GM21515 (cell line): Measurements from ENCODE around the gene CRCP.
"Not testable (repeated sequence)": the region's sequence is repeated elsewhere in the genome, so short reads cannot be mapped to it uniquely, and the experiment has no call there.

Experiments
- ATAC-seq: cut with Tn5 transposase; IDR thresholded peaks from one replicate; pipeline ENCODE4 v1.9.1; 2021; ENCODE audit not compliant: unreplicated experiment

The CRCP gene

DNA sequence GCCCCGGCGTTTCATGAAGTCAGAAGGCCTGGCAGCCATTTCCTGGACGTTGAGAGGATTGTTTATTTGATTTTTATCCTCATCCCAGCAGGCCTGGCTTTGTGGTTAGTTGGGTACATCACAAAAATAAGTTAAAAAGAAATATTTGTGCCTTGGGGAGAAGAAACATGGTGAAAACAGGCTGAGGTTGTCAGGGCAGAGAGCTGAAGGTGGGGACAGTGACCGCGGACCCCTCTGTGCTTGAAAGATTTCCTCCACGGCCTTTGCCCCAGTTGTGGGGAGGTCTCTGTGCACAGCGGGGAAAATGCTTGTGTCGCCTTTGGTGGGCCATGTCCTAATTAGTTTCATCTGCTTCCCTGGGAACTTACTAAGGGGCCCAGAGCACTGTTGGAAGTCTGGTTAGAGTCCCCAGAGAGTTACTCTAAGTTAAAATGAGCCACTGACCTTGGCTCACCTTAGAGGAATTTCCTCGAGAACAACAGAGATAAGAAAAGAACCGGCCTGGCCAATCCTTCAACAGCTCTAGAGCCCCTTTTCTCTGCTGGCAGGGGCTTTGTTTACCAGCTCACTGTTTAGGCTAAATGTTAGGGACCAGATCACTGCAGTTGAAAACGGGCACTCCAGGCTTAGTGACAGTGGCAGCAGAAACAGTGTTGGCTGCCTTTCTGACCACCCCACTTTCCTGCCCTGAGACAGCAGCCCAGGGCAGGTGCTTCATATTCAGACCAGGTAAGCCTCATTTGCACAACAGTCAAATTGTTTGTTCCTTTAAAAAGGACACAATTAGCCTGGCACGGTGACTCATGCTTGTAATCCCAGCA lies 37.9 kb downstream of the CRCP start:
- no peak for ATAC-seq

DNA sequence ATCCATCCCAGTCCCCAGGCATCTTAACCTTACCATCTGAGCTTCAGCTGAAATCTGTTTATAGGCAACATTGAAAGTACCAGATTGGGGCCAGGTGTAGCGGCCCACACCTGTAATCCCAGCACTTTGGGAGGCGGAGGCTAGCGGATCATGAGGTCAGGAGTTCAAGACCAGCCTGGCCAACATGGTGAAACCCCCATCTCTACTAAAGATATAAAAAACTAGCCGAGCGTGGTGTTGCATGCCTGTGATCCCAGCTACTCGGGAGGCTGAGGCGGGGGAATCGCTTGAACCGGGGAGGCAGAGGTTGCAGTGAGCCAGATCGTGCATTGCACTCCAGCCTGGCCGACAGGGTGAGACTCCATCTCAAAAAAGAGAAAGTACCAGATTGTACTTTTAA lies 39.0 kb downstream of the CRCP start:
- no peak for ATAC-seq

DNA sequence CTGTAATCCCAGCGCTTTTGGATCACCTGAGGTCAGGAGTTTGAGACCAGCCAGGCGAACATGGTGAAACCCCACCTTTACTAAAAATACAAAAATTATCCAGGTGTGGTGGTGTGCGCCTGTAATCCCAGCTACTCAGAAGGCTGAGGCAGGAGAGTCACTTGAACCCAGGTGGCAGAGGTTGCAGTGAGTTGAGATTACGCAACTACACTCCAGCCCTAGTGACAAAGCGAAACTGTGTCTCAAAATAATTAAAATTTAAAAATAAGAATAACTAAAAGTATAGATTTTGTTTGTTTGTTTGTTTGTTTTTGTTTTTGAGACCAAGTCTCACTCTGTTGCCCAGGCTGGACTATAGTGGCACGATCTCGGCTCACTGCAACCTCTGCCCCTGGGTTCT lies 41.4 kb downstream of the CRCP start:
- ATAC-seq, result not testable (repeated sequence)

DNA sequence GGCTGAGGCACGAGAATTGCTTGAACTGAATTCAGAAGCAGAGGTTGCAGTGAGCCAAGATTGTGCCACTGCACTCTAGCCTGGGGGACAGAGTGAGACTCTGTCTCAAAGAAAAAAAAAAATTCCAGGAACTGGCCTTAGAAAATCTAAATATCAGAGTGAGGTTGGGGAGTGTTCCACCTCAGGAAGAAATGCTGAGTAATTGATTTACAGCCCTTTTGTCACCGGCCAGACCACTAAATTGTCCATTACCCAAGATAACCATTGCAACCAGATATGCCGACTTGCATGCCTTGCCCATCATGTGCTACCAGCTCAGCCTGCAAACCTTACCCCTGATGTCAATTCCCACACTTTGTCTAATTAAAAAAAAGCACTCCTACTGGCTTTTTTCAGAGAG lies 42.4 kb downstream of the CRCP start:
- ATAC-seq, result no peak

DNA sequence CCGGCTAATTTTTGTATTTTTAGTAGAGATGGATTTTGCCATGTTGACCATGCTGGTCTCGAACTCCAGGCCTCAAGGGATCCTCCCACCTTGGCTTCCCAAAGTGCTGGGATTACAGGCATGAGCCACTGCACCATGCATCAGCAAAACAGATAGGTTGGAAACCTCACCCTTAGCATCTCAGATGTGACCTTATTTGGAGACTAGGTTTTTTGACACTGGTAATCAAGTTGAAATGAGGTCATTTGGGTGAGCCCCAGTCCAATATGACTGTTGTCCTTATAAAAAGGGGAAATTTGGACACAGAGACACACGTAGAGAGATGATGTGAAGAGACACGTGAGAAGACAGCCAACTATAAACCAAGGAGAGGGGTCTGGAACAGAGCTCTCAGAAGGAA lies 48.0 kb downstream of the CRCP start:
- no peak for ATAC-seq

DNA sequence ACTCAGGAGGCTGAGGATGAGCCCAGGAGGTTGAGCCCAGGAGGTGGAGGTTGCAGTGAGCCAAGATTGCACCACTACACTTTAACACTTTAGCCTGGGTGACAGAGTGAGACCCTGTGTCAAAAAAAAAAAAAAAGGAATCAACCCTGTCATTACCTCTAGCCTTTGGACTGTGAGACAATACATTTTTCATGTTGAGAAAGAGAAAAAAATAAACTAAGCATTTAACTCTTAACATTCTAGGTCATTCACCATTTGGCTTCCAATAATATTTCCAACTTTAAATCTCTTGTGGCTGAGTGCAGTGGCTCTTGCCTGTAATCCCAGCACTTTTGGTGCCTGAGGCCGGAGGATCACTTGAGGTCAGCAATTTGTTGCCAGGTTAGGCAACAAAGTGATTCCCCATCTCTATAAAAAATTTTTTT lies 48.6 kb downstream of the CRCP start:
- no peak for ATAC-seq

DNA sequence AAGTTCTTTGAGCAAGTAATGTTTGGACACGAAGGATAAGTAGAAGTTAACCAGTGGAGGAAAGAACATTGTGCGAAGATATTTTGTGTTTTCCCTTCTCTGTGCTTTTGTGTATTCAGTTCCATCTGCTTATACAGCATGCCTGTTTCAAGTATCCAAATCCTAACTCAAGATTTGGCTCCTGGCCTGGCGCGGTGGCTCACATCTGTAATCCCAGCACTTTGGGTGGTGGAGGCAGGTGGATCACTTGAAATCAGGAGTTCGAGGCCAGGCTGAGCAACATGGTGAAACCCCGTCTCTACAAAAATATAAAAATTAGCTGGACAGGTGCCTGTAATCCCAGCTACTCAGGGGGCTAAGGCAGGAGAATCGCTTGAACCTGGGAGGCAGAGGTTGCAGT lies 49.7 kb downstream of the CRCP start:
- no peak for ATAC-seq

DNA sequence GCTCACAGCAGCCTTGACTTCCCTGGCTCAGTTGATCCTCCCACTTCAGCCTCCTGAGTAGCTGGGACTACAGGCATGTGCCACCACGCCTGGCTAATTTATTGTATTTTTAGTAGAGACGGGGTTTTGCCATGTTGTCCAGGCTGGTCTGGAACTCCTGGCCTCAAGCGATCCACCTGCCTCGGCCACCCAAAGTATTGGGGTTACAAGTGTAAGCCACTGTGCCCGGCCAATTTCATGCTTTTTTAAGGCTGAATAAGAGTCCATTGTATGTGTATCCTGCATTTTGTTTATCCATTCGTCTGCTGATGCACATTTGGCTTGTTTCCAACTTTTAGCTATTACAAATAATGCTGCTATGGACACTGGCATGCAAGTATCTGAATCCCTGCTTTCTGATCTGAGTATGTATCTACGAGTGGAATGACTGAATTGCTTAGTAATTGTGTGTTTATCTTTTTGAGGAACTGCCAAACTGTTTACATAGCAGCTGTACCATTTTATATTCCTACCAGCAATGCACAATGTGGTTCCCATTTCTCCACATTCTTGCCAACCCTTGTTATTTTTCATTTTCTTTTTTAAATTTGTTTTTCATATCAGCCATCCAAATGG lies 53.2 kb downstream of the CRCP start:
- no peak for ATAC-seq

DNA sequence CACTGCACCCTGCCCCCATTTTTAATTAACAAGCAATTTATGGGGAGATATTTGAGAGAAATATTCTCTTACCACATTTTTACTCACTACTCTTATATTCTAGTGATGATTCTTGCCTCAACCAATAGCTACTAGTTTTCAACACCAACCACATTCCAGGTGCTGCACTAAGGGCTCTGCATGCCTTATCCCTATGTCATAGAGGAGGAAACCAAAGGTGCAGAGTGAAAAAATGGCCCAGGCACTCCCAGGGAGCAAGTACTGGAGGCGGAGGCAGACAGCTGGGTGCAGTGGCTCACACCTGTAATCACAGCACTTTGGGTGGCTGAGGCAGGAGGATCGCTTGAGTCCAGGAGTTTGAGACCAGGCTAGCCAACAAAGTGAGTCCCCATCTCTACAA lies 55.0 kb downstream of the CRCP start:
- ATAC-seq, result no peak

DNA sequence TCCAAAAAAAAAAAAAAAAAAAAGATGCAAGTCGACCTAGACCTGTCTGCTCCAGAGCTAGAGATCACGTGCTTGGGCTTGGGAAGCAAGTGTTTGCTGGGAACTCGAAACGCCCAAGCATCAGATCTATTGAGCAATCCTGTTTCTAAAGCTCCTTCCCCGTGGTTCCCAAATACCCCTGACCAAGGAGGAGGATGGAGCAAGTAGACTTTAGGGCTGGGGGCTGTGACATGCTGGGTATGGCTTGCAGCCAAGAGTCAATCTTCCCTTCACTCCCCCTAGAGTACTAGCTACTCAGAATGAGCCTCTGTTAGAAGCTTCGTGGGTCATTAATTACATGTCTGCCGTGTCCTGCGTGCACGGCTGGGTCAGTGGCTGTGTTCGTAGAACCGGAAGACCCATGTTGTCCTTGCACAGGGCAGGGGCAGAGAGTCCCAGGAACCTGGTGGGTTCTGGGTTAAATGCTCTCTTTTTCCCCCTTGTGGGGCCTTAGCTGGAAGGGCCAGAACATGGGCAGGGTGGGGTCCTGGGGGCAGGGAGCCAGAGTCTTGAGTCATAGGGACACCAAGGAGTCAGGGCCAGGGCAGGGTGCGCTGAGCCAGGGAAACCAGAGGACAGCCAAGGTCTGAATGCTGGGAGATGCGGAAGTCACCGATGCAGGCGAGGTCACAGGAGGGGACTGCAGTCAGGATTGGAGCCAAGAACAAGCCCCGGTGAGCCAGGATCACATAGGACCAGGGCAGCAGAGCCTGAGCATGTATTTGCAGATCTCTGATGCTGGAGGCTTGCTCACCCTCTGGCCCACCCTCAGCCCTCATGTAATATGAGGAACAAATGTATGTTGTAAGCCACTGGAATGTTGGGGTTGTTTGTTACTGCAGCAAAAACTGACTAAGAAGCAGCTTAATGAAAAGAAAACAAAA lies 55.9 kb downstream of the CRCP start:
- ATAC-seq, result no peak

DNA sequence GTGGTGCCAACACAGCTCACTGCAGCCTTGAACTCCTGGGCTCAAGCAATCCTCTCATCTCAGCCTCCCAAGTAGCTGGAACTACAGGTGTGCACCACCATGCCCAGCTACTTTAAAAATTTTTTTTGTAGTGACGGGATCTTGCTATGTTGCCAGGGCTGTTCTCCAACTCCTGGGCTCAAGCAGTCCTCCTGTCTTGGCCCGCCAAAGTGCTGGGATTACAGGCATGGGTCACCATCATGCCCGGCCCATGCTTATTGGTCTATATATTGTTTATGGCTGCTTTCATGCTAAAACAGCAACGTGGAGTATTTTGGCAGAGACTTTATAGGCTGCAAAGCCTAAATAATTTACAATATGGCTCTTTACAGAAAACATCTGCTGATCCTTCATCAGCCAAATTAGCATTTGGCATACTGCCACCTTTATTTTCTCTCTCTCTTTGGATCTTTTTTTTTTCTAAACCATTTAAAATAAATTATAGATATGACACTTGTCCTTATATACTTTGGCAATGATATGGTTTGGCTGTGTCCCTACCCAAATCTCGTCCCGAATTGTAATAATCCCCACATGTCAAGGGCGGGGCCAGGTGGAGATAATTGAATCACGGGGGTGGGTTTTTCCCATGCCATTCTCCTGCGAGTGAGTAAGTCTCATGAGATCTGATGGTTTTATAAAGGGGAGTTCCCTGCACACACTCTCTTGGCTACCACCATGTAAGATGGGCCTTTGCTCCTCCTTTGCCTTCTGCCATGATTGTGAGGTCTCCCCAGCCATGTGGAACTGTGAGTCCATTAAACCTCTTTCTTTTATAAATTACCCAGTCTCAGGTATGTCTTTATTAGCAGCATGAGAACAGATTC lies 58.1 kb downstream of the CRCP start:
- not testable (repeated sequence) for ATAC-seq

DNA sequence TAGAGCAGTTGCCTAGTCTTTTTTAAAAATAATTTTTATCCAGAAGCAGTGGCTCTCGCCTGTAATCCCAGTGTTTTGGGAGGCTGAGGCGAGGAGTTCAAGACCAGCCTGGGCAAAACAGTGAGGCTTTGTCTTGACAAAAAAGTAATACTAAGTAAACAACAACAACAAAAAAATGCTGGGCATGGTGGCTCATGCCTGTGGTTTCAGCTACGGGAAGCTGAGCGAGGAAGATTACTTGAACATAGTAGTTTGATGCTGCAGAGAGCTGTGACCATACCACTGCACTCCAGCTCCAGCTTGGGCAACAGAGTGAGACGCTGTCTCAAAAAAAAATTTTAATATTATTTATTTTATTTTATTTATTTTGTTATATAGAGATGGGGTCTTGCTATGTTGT lies 59.2 kb downstream of the CRCP start:
- ATAC-seq, result no peak

DNA sequence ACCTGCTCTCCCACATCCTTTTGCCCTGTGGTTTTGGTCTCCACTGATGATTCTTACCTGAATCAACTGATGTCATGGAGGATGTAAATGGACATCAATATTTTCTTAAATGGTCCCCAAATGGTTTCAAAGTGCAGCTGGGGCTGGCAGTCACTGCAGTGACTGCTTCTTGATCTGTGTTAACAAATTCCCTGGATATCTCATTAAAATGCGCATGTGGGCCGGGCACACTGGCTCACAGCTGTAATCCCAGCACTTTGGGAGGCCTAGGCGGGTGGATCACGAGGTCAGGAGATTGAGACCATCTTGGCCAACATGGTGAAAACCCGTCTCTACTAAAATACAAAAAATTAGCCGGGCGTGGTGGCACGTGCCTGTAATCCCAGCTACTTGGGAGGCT lies 60.4 kb downstream of the CRCP start:
- not testable (repeated sequence) for ATAC-seq

DNA sequence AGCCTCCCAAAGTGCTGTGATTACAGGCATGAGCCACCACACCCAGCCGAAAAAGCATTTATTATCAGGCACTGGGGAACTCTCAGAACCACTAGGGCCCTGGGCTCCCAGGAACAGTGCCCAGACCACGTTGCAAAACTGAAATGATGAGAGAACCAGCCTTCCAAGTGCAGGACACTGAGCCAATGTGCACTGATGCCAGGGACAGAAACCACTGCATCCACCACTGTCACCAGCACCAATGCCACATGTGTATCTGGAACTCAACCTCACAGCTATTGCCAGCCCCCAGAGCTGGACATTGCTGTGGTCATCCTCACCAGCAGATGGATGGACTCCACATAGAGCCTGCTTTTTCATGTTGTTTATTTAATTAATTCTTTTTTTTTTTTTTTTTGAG lies 62.3 kb downstream of the CRCP start:
- no peak for ATAC-seq

DNA sequence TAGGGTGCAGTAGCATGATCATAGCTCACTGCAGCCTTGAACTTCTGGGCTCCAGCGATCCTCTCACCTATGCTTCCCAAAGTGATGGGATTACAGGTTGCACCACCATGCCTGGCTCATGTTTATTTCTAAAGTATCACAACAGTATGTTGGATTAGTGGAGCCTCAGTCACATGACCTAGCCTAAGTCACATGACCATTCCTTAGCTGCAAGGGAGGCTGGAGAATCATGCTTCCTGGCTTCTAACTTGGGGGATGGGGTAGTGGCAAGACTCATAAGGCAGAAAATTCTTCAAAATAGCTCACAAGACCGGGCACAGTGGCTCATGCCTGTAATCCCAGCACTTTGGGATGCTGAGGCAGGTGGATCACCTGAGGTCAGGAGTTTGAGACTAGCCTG lies 63.6 kb downstream of the CRCP start:
- ATAC-seq, result no peak

DNA sequence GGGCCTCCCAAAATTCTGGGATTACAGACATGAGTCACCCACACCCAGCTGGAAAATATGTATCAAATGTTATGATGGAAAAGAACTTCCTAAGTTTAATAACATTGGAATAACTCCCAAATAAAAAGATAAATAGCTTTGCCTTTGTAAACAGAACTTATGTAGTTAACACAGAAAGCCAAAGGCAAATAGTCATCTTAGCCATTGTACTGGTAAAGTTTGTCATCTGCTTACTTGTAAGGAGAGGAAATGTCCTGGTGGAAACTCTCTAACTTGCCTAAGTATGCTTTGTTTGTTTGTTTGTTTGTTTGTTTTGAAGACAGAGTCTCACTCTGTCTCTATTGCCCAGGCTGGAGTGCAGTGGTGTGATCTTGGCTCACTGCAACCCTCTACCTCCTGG lies 66.7 kb downstream of the CRCP start:
- ATAC-seq, result no peak

DNA sequence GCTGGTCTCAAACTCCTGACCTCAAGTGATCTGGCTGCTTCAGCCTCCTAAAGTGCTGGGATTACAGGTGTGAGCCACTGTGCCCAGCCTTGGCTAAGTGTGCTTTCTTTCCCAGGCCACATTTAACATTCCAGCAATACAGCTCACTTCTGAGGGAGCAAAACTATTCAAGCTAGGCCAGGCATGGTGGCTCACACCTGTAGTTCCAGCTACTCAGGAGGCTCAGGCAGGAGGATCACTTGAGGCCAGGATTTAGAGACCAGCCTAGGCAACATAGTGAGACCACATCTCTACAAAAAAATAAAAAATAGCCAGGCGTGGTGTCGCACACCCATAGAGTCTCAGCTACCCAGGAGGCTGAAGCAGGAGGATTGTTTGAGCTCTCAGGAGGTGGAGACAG lies 67.2 kb downstream of the CRCP start:
- no peak for ATAC-seq

DNA sequence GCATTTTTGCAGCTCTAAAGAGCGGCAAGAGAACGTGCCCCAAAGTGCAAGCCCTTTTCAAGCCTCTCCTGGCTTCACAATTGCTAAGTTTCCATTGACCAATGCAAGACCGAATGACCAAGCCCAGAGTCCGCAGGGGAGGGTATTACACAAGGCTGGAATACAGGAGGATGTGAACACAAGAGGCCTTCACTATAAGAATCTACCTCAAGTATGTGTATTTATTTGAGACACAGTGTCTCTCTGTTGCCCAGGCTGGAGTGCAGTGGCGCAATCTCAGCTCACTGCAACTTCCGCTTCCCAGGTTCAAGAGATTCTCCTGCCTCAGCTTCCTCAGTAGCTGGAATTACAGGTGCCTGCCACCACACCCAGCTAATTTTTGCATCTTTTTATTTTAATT lies 68.3 kb downstream of the CRCP start:
- ATAC-seq, result no peak

DNA sequence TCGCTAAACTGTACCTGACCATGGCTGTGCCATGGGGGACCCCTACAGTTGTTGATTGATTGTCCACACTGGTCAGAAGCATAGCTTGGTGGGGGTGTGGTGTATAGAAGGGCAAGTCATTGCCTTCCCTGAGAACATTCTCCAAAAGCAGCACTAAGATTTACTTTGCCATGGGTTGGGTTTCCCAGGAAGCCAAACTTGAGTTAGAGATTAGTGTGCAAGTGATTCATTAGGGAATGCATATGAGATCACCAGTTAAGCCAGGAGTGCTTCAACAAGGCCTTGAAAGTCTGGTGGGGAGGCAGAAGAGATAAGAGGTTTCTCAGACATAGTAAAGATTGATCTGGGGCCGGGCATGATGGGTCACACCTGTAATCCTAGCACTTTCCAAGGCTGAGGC lies 69.1 kb downstream of the CRCP start:
- no peak for ATAC-seq

DNA sequence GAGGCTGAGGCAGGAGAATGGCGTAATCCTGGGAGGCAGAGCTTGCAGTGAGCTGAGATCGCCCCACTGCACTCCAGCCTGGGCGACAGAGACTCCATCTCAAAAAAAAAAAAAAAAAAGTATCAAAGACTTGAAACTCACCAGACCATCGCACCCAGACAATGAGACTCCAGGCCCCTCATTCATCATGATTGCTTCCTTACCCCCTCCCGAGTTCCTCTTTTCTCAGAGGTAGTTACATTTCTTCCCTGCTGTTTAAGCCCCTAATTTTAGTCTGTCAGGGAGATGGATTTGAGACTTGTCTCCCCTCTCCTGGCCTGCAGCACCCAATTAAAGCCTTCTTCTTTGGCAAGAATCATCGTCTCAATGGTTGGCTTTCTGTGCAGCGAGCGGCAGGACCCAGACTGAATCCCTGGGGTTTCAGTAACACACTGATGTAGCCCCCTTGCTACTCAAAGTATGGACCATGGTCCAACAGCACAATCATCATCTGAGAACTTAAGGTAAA lies 71.1 kb downstream of the CRCP start:
- no peak for ATAC-seq

DNA sequence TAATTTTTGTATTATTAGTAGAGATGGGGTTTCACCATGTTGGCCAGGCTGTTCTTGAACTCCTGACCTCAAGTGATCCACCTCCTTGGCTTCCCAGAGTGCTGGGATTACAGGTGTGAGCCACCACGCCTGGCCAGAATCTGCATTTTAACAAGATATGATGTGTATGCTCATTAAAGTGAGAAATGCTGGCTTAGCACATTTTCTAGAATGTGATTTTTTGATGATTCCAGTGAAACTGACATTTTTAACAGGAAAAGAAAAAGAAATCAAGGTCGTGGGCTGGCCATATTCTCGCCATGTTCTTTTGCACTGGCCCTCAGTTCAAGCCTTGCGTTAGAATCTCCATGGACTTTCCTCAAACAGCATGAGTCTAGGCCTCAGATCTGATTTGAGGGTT lies 72.3 kb downstream of the CRCP start:
- ATAC-seq, result no peak
